ENCODE data around the gene ZNF136. TPM values are rescaled to one million over a fixed set of nuclear protein-coding genes. Genes with fewer than 3 reads are reported as not detected.

Gene ZNF136
- total and polyA plus RNA-seq, 2 of the 13 experiments (the other 11 are each of a cell fraction or from before 2014, with no cell fraction given): 2.5 to 10.2 TPM

- no peak for TF ChIP-seq ZNF33A (CRISPR knock-in tag; IDR thresholded peaks at IDR 0.05; ENCODE audit: borderline replicate concordance)
- no peak for TF ChIP-seq ZSCAN9 (CRISPR knock-in tag; IDR thresholded peaks at IDR 0.05; ENCODE audit: borderline replicate concordance)
- no peak for TF ChIP-seq FOXK2 (IDR thresholded peaks at IDR 0.05)
- TF ChIP-seq ZSCAN25 (CRISPR knock-in tag; IDR thresholded peaks at IDR 0.05): peak; percentile 66; the same call in 1 of the 2 replicates
- TF ChIP-seq ZHX2 (IDR thresholded peaks at IDR 0.05; ENCODE audit: low read depth): peak; percentile 28; the same call in 1 of the 2 replicates
- TF ChIP-seq ZHX2 (CRISPR knock-in tag; IDR thresholded peaks at IDR 0.05; ENCODE audit: borderline replicate concordance): no peak
- TF ChIP-seq, protein P1, sequence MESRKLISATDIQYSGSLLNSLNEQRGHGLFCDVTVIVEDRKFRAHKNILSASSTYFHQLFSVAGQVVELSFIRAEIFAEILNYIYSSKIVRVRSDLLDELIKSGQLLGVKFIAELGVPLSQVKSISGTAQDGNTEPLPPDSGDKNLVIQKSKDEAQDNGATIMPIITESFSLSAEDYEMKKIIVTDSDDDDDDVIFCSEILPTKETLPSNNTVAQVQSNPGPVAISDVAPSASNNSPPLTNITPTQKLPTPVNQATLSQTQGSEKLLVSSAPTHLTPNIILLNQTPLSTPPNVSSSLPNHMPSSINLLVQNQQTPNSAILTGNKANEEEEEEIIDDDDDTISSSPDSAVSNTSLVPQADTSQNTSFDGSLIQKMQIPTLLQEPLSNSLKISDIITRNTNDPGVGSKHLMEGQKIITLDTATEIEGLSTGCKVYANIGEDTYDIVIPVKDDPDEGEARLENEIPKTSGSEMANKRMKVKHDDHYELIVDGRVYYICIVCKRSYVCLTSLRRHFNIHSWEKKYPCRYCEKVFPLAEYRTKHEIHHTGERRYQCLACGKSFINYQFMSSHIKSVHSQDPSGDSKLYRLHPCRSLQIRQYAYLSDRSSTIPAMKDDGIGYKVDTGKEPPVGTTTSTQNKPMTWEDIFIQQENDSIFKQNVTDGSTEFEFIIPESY (CRISPR knock-in tag; IDR thresholded peaks at IDR 0.05): no peak
- TF ChIP-seq AGO1 (IDR thresholded peaks at IDR 0.05; ENCODE audit: low read depth, low read length, poor library complexity, severe bottlenecking): no peak
- TF ChIP-seq KAT2B (IDR thresholded peaks at IDR 0.05; ENCODE audit: borderline replicate concordance, low read depth, low read length): no peak
- peak; percentile 97 for TF ChIP-seq KMT2B (CRISPR knock-in tag; IDR thresholded peaks at IDR 0.05)
- TF ChIP-seq SNAPC2 (CRISPR knock-in tag; IDR thresholded peaks at IDR 0.05): no peak
- no peak for TF ChIP-seq IKZF4 (CRISPR knock-in tag; IDR thresholded peaks at IDR 0.05; ENCODE audit: borderline replicate concordance, low read depth, not compliant biosample characterization)
- TF ChIP-seq, protein P2, sequence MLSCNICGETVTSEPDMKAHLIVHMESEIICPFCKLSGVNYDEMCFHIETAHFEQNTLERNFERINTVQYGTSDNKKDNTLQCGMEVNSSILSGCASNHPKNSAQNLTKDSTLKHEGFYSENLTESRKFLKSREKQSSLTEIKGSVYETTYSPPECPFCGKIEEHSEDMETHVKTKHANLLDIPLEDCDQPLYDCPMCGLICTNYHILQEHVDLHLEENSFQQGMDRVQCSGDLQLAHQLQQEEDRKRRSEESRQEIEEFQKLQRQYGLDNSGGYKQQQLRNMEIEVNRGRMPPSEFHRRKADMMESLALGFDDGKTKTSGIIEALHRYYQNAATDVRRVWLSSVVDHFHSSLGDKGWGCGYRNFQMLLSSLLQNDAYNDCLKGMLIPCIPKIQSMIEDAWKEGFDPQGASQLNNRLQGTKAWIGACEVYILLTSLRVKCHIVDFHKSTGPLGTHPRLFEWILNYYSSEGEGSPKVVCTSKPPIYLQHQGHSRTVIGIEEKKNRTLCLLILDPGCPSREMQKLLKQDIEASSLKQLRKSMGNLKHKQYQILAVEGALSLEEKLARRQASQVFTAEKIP (CRISPR knock-in tag; IDR thresholded peaks at IDR 0.05; ENCODE audit: borderline replicate concordance): no peak
- peak; percentile 20 for TF ChIP-seq POGZ (CRISPR knock-in tag; IDR thresholded peaks at IDR 0.05)
- TF ChIP-seq ZNF891 (CRISPR knock-in tag; IDR thresholded peaks at IDR 0.05): peak; percentile 83; the same call in 1 of the 2 replicates
- TF ChIP-seq, protein P3, sequence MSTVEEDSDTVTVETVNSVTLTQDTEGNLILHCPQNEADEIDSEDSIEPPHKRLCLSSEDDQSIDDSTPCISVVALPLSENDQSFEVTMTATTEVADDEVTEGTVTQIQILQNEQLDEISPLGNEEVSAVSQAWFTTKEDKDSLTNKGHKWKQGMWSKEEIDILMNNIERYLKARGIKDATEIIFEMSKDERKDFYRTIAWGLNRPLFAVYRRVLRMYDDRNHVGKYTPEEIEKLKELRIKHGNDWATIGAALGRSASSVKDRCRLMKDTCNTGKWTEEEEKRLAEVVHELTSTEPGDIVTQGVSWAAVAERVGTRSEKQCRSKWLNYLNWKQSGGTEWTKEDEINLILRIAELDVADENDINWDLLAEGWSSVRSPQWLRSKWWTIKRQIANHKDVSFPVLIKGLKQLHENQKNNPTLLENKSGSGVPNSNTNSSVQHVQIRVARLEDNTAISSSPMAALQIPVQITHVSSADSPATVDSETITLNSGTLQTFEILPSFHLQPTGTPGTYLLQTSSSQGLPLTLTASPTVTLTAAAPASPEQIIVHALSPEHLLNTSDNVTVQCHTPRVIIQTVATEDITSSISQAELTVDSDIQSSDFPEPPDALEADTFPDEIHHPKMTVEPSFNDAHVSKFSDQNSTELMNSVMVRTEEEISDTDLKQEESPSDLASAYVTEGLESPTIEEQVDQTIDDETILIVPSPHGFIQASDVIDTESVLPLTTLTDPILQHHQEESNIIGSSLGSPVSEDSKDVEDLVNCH (CRISPR knock-in tag; IDR thresholded peaks at IDR 0.05): no peak
Observed at GRCh38 chr19:12162882-12163806, at the start of gene ZNF136 (continued).

Data from HepG2 (cell line).